IMR-90 (cell line): ENCODE measurements around the gene ZDHHC1. TPM values are rescaled to one million over a fixed set of nuclear protein-coding genes. Genes with fewer than 3 reads are reported as not detected.

Experiments
- ATAC-seq: fragments of 200-7000 bp; cut with Tn5 transposase; 2 replicates; pipeline ENCODE4 v1.9.1; 2020; ENCODE audit warnings: low read depth, mild to moderate bottlenecking, moderate library complexity
- BruUV-seq: library from RNA; stranded (reverse); fragments of 400-500 nt; replicated peaks from 2 replicates; lab custom pipeline; 2021; lab: Mats Ljungman, UMichigan
- CTCF ChIA-PET: fragments of 300-600 bp; formaldehyde crosslinking; extraction: SDS; loops from one replicate; lab custom pipeline; 2021; ENCODE audit warnings: antibody characterized with exemption; lab: Yijun Ruan, JAX
- POLR2A ChIA-PET: fragments of 300-600 bp; sonication (Branson Sonifier 250); formaldehyde crosslinking; loops from one replicate; lab custom pipeline; 2022; ENCODE audit warnings: antibody characterized with exemption; ENCODE audit not compliant: unreplicated experiment; lab: Charles Lee
- DNase-seq: peaks from one replicate; pipeline ENCODE4 v3.0.0; 2013
- H2AFZ ChIP-seq: replicated peaks from 2 replicates; pipeline ENCODE3; 2013; ENCODE audit warnings: low read length, mild to moderate bottlenecking; ENCODE audit not compliant: poor library complexity
- H2AK5ac ChIP-seq: 2 replicates; pipeline ENCODE4 v1.6.1; 2013; ENCODE audit warnings: low read depth, low read length, inconsistent platforms
- H2AK9ac ChIP-seq: replicated peaks from 2 replicates; pipeline ENCODE3; 2013; ENCODE audit warnings: mild to moderate bottlenecking, low read depth, low read length, moderate library complexity; ENCODE audit not compliant: poor library complexity
- H2BK120ac ChIP-seq: 2 replicates; pipeline ENCODE4 v1.6.1; 2013; ENCODE audit warnings: low read depth, low read length, inconsistent platforms
- H2BK15ac ChIP-seq: 3 replicates; pipeline ENCODE4 v1.6.1; 2013; ENCODE audit warnings: low read depth, low read length, inconsistent platforms
- H2BK20ac ChIP-seq: 2 replicates; pipeline ENCODE4 v1.6.1; 2013; ENCODE audit warnings: low read depth, mild to moderate bottlenecking, inconsistent platforms, low read length, moderate library complexity
- H2BK5ac ChIP-seq: 2 replicates; pipeline ENCODE4 v1.6.1; 2013; ENCODE audit warnings: mild to moderate bottlenecking, low read depth, low read length, inconsistent platforms; ENCODE audit not compliant: poor library complexity, severe bottlenecking
- H3K14ac ChIP-seq: replicated peaks from 2 replicates; pipeline ENCODE4 v1.6.1; 2013; ENCODE audit warnings: low read depth, low read length, inconsistent platforms
- H3K18ac ChIP-seq: 2 replicates; pipeline ENCODE4 v1.6.1; 2013; ENCODE audit warnings: low read depth, low read length, control low read depth
- H3K23ac ChIP-seq: 2 replicates; pipeline ENCODE4 v1.6.1; 2013; ENCODE audit warnings: low read depth, low read length, inconsistent platforms
- H3K27ac ChIP-seq: 2 replicates; pipeline ENCODE4 v1.5.1; 2013; ENCODE audit warnings: mild to moderate bottlenecking, control low read depth, low read length; ENCODE audit not compliant: insufficient read depth
- H3K27me3 ChIP-seq: 2 replicates; pipeline ENCODE4 v1.6.1; 2013; ENCODE audit warnings: low read length; ENCODE audit not compliant: control insufficient read depth, insufficient read depth
- H3K36me3 ChIP-seq: 2 replicates; pipeline ENCODE4 v1.6.1; 2013; ENCODE audit warnings: low read length, mixed read lengths; ENCODE audit not compliant: control insufficient read depth, insufficient read depth
- H3K4ac ChIP-seq: 2 replicates; pipeline ENCODE4 v1.6.1; 2013; ENCODE audit warnings: low read depth, low read length, inconsistent platforms
- H3K4me1 ChIP-seq: 2 replicates; pipeline ENCODE4 v1.6.1; 2013; ENCODE audit warnings: low read length, mixed read lengths; ENCODE audit not compliant: control insufficient read depth, insufficient read depth
- H3K4me2 ChIP-seq: 2 replicates; pipeline ENCODE4 v1.6.1; 2013; ENCODE audit warnings: low read depth, mild to moderate bottlenecking, control low read depth, low read length, moderate library complexity
- H3K4me3 ChIP-seq: 2 replicates; pipeline ENCODE4 v1.5.1; 2013; ENCODE audit warnings: low read depth, mild to moderate bottlenecking, control low read depth, low read length, moderate library complexity; ENCODE audit not compliant: insufficient read depth
- H3K56ac ChIP-seq: 2 replicates; pipeline ENCODE4 v1.6.1; 2013; ENCODE audit warnings: low read length, inconsistent platforms; ENCODE audit not compliant: insufficient read depth; ENCODE audit errors: extremely low read depth
- H3K79me1 ChIP-seq, 2 experiments: 2 replicates each; pipeline ENCODE4 v1.6.1; 2013; ENCODE audit warnings: low read length in 2 of 2, inconsistent platforms in 1 of 2, low read depth in 1 of 2
- H3K9ac ChIP-seq: 2 replicates; pipeline ENCODE4 v1.6.1; 2013; ENCODE audit warnings: low read depth, low read length, control low read depth
- H3K9me1 ChIP-seq: 2 replicates; pipeline ENCODE4 v1.6.1; 2013; ENCODE audit warnings: low read length, inconsistent platforms; ENCODE audit not compliant: insufficient read depth
- H3K9me3 ChIP-seq: 2 replicates; pipeline ENCODE4 v1.6.1; 2013; ENCODE audit warnings: low read length; ENCODE audit not compliant: control insufficient read depth, insufficient read depth
- H4K20me1 ChIP-seq: 2 replicates; pipeline ENCODE4 v1.6.1; 2013; ENCODE audit warnings: low read length, inconsistent platforms; ENCODE audit not compliant: insufficient read depth
- H4K5ac ChIP-seq: 2 replicates; pipeline ENCODE4 v1.6.1; 2013; ENCODE audit warnings: mild to moderate bottlenecking, low read depth, low read length, control low read depth
- H4K8ac ChIP-seq, 2 experiments: 2 replicates each; pipeline ENCODE4 v1.6.1; 2013; ENCODE audit warnings: low read depth in 2 of 2, low read length in 2 of 2, control low read depth in 1 of 2, inconsistent platforms in 1 of 2
- H4K91ac ChIP-seq: 2 replicates; pipeline ENCODE4 v1.6.1; 2013; ENCODE audit warnings: low read depth, low read length, inconsistent platforms; ENCODE audit not compliant: insufficient read depth
- BHLHE40 ChIP-seq: fragments of 150-350 bp; IDR thresholded peaks from 2 replicates; pipeline ENCODE4 v1.6.1; 2016; ENCODE audit warnings: mild to moderate bottlenecking, low read depth, low read length
- CEBPB ChIP-seq: IDR thresholded peaks from 2 replicates; pipeline ENCODE4 v1.6.1; 2012; ENCODE audit warnings: low read depth, low read length, improper control_type of control experiment
- CHD1 ChIP-seq: IDR thresholded peaks from 2 replicates; pipeline ENCODE4 v1.6.1; 2012; ENCODE audit warnings: low read depth, low read length, improper control_type of control experiment
- ELK1 ChIP-seq: fragments of 150-350 bp; IDR thresholded peaks from 2 replicates; pipeline ENCODE4 v1.6.1; 2016; ENCODE audit warnings: low read depth, mild to moderate bottlenecking, low read length, moderate library complexity, borderline replicate concordance
- FOS ChIP-seq: fragments of 150-350 bp; IDR thresholded peaks from 2 replicates; pipeline ENCODE4 v1.6.1; 2016; ENCODE audit warnings: low read depth, low read length
- MAFK ChIP-seq: IDR thresholded peaks from 2 replicates; pipeline ENCODE4 v1.6.1; 2012; ENCODE audit warnings: low read depth, low read length, improper control_type of control experiment
- MAZ ChIP-seq: IDR thresholded peaks from 2 replicates; pipeline ENCODE4 v1.6.1; 2012; ENCODE audit warnings: low read depth, mild to moderate bottlenecking, low read length, improper control_type of control experiment, moderate library complexity, borderline replicate concordance
- MXI1 ChIP-seq: IDR thresholded peaks from 2 replicates; pipeline ENCODE4 v1.6.1; 2012; ENCODE audit warnings: low read depth, mild to moderate bottlenecking, low read length, moderate library complexity, borderline replicate concordance
- NFE2L2 ChIP-seq: fragments of 150-350 bp; IDR thresholded peaks from 2 replicates; pipeline ENCODE4 v1.6.1; 2016; ENCODE audit warnings: low read depth, mild to moderate bottlenecking, low read length
- POLR2A ChIP-seq: IDR thresholded peaks from 2 replicates; pipeline ENCODE4 v1.6.1; 2012; ENCODE audit warnings: mild to moderate bottlenecking, low read depth, low read length
- RAD21 ChIP-seq: IDR thresholded peaks from 2 replicates; pipeline ENCODE4 v1.6.1; 2012; ENCODE audit warnings: low read length, improper control_type of control experiment
- RCOR1 ChIP-seq: IDR thresholded peaks from 2 replicates; pipeline ENCODE4 v1.6.1; 2012; ENCODE audit warnings: mild to moderate bottlenecking, low read length, improper control_type of control experiment; ENCODE audit not compliant: insufficient replicate concordance
- RFX5 ChIP-seq: IDR thresholded peaks from 2 replicates; pipeline ENCODE4 v1.8.0; 2012; ENCODE audit warnings: low read depth, mild to moderate bottlenecking, low read length, moderate library complexity
- SMC3 ChIP-seq: fragments of 150-350 bp; IDR thresholded peaks from 2 replicates; pipeline ENCODE4 v1.6.1; 2016; ENCODE audit warnings: low read depth, mild to moderate bottlenecking, antibody characterized with exemption, low read length, moderate library complexity
- USF2 ChIP-seq: fragments of 150-350 bp; IDR thresholded peaks from 2 replicates; pipeline ENCODE4 v1.6.1; 2017; ENCODE audit warnings: mild to moderate bottlenecking, antibody characterized with exemption, low read length, low read depth
- whole genome bisulfite sequencing, 2 experiments: methylation state at CpG; one replicate each; pipeline versions ENCODE4 v1.1.5 to v1.1.7; 2013; ENCODE audit warnings: missing lambda C conversion rate in 2 of 2; ENCODE audit not compliant: insufficient read length in 1 of 2; ENCODE audit errors: extremely low coverage in 2 of 2; 5-methylcytosine and 5-hydroxymethylcytosine counted together
- dilution Hi-C: fragments of 300-500 bp; cut with HindIII; formaldehyde crosslinking; loops from one replicate; pipeline ENCODE4 v1.14.3; 2018; ENCODE audit warnings: low sequenced_read_pairs; ENCODE audit not compliant: unreplicated experiment
- in situ Hi-C: fragments of 300-500 bp; cut with MboI; formaldehyde crosslinking; loops from 3 replicates; pipeline ENCODE4 v1.14.3; 2019; ENCODE audit warnings: low sequenced_read_pairs, inconsistent platforms, mixed read lengths
- intact Hi-C: fragments of 100-400 bp; cut with micrococcal nuclease; formaldehyde crosslinking; loops from 2 replicates; pipeline ENCODE4 v1.10.0; 2022
- polyA plus RNA-seq, 3 experiments: library from polyadenylated mRNA; depleted of rRNA; stranded (reverse); fragments of >200 nt; gene quantifications; 2 replicates each; pipeline ENCODE4 v1.2.3, GENCODE V29; 2012; ENCODE audit warnings: low replicate concordance in 1 of 3
- total RNA-seq: library from RNA; depleted of rRNA; stranded (reverse); fragments of >200 nt; gene quantifications from 2 replicates; pipeline ENCODE4 v1.2.3, GENCODE V29; 2012

ZDHHC1 gene
- total and polyA plus RNA-seq, 2 of the 4 experiments (the other 2 are of a cell fraction): 2.0 to 5.9 TPM

- BruUV-seq: no TSS peak
- WGBS, 2 experiments: 95% methylated on average over 5 of the region's 16 CpGs; no CpG with 5 or more reads in 1 of the 2 experiments
- H2BK15ac ChIP-seq: no peak overlapping the region
- no peak overlapping the region for H3K4ac ChIP-seq
- no peak overlapping the region for H3K14ac ChIP-seq
- DNase-seq (no peak), ATAC-seq (no peak)
- peaks cover 9% of the 10 kb centered on the region for H4K20me1 ChIP-seq
- H4K8ac ChIP-seq: no peak overlapping the region
- no peak overlapping the region for H2BK5ac ChIP-seq
- no peak overlapping the region for H3K9ac ChIP-seq
- intact Hi-C loops (no loop called here), in situ Hi-C loops (no loop called here), dilution Hi-C loops (no loop called here)
- H2AK9ac ChIP-seq: peak overlapping the region; percentile 70
- peaks cover 3% of the 10 kb centered on the region; the same call in 1 of the 2 replicates for H3K4me1 ChIP-seq
- H3K36me3 ChIP-seq: peaks cover 35% of the 10 kb centered on the region
- no peak overlapping the region for H2BK120ac ChIP-seq
- H3K4me3 ChIP-seq: no peak overlapping the region
- 0 out of 2 replicates have a peak, but pooled peaks cover 5% of the 10 kb centered on the region for H3K9me1 ChIP-seq
- H3K27me3 ChIP-seq: peaks cover 3% of the 10 kb centered on the region; the same call in 1 of the 2 replicates
- H4K5ac ChIP-seq: no peak overlapping the region
- CTCF ChIA-PET: no interaction called here
- no peak overlapping the region for H3K18ac ChIP-seq
- H3K4me2 ChIP-seq: no peak overlapping the region
- H2AFZ ChIP-seq: peak overlapping the region; percentile 32
- no peak overlapping the region for H4K91ac ChIP-seq
- no peaks in the 10 kb centered on the region for H3K9me3 ChIP-seq
- H2AK5ac ChIP-seq: no peak overlapping the region
- no peaks in the 10 kb centered on the region for H3K79me1 ChIP-seq
- no peak for TF ChIP-seq MAFK
- TF ChIP-seq NFE2L2: no peak
- TF ChIP-seq ELK1: no peak
- TF ChIP-seq CHD1: no peak
- TF ChIP-seq MXI1: no peak
- no peak for TF ChIP-seq POLR2A
- no peak for TF ChIP-seq RFX5
- TF ChIP-seq BHLHE40: no peak
- no peak for TF ChIP-seq MAZ
- TF ChIP-seq USF2: no peak
- TF ChIP-seq CEBPB: no peak
- TF ChIP-seq FOS: no peak
- TF ChIP-seq SMC3: no peak
- no peak for TF ChIP-seq RAD21
- TF ChIP-seq RCOR1: no peak
- no peak overlapping the region for H3K56ac ChIP-seq
- POLR2A ChIA-PET: no interaction called here
- H2BK20ac ChIP-seq: no peak overlapping the region
- no peak overlapping the region for H3K23ac ChIP-seq
- H3K27ac ChIP-seq: no peak overlapping the region
Measured at GRCh38 chr16:67435758-67436164, 19.5 kb upstream of the ZDHHC1 start.
